GM08714 (cell line): ENCODE data around the gene TAS2R42.

Source experiments
- H3K4me3 ChIP-seq: fragments of 200-500 bp; sonication (Bioruptor generic); 2 replicates; pipeline ENCODE4 v1.5.1; 2014; ENCODE audit warnings: mild to moderate bottlenecking, low read length, inconsistent platforms
- ZNF274 ChIP-seq: IDR thresholded peaks from 2 replicates; pipeline ENCODE4 v1.6.1; 2012; ENCODE audit warnings: mild to moderate bottlenecking, low read depth, low read length

The TAS2R42 gene

DNA sequence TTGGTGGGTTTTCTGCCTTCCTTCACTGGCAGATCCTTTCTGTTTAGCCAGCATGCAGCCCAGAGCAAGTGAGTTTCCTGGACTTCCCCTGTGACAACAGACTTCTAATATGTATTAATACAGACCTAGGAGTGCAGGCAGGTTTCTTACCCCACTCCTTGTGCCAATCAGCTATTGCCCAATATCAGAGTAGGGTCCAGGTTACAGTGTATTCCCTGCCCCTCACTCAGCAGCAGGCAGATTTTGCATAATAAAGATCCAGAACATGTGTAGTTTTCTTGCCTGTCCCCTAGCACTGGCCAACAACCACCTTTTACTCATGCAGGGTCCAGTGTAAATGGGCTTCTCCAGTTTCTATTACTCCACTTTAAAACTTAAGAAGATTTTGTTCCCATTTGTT lies 20.4 kb downstream of the TAS2R42 start:
- no peak for TF ChIP-seq ZNF274
- H3K4me3 ChIP-seq, result no peak overlapping the region

- TF ChIP-seq ZNF274, result no peak
- H3K4me3 ChIP-seq, result no peak overlapping the region
Observed at GRCh38 chr12:11164384-11164783, 22.4 kb downstream of the TAS2R42 start.

DNA sequence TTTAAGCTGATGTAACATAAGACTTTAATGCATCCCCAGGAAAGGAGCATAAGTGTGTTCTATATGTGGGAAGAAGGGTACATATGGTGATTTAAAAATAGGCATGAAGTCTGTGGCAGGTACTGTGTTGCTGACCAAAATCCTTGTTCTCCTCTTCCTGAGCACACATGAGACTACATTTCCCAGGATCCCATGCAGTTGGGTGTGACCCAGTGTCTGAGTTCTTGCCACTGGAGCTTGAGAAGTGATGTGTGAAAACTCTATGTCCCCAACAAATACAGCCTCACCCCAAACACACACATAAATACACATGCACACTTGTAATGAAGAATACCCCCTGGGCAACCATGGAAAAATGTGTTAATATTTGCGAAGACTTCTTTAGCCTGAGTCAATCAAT lies 24.2 kb downstream of the TAS2R42 start:
- no peak overlapping the region for H3K4me3 ChIP-seq
- TF ChIP-seq ZNF274, result no peak

DNA sequence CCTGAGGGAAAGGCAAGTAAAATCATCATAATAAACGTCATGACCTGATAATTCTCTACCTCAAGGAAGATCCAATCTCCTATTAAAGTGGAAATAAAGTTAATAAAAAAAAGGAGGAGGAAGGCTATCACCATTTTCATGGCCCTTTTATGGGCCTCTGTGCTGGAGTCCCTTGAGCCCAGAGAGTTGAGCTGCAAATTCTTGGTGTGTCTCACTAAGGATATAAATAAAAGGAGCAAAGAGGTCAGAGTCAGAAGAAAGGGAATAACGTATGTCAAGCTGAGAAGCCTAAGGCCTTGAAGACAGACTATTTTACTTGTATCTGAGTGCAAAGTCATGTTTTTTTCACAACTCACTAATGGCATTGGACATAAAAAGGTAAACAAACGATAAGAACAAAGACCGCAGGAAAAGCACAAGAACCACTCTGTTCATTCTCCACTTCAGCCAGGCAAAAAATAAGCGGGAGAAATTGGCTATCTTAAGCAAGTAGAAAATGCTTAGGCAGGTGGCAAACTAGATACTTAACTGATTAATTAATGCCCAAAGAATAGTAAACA lies 27.8 kb downstream of the TAS2R42 start:
- no peak for TF ChIP-seq ZNF274
- H3K4me3 ChIP-seq, result no peak overlapping the region

DNA sequence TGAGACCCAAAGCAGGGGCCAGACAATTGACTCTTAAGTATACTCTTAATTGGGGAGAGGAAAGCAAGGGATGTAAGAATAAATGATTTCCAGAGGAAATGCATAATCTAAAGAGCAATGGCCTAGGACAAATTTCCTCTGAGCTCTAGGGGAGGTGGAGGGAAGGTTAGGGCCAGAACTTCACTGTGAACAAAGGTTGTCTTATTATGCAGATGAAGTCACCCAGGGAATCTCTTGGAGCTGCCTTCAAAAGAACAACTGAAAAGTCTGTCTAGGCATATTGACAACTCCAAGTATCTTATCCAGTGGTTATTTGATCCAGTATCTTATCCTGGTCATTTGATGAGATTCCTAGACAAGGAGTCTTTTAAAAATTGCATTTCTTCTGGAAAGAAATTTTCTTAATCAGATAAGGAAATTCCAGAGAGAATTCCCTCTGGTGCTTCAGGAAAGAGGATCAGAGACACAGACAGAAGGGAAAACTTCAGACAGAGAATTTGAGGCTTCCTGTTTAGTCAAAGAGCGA lies 32.3 kb downstream of the TAS2R42 start:
- no peak overlapping the region for H3K4me3 ChIP-seq
- TF ChIP-seq ZNF274, result no peak

DNA sequence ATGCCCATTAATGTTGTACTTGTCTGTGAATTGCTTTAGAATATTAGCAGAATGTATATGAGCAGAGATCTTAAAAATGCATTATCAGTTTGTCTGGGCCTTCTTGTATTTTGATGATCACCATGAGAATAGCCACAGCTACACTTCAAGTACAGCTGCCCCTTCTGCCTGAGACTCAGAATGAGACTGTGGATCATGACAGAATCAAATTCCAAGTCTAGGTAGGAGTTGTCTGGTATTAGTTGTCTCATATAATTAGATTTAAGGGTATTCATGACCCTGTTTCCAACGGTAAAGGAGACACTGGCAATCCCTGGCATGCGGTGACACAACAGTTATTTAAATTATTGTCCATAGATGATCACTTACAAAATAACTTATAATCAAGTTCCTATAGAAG lies 34.0 kb downstream of the TAS2R42 start:
- TF ChIP-seq ZNF274, result no peak

DNA sequence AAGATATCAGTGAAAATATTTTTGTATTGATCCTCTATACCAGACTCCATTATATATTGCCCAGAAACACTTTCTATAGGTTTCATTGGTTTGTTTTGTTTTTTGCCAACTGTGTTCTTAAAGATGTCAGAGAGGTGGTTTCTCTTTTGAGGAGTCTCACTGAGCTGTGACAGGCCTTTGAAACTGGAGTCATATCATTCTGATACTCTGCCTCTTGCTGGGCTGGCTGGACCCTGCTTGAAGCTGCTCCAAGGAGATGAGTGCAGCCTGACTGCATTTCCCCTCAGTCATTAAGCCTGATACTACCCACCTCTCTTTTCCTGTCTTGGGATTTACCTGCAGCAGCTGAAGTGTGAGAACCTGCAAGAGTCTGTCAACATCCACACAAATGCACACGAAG lies 35.9 kb downstream of the TAS2R42 start:
- H3K4me3 ChIP-seq, result no peak overlapping the region
- no peak for TF ChIP-seq ZNF274

More for the DNA sequence above, 34.0 kb downstream of the TAS2R42 start:
- H3K4me3 ChIP-seq, result no peak overlapping the region

DNA sequence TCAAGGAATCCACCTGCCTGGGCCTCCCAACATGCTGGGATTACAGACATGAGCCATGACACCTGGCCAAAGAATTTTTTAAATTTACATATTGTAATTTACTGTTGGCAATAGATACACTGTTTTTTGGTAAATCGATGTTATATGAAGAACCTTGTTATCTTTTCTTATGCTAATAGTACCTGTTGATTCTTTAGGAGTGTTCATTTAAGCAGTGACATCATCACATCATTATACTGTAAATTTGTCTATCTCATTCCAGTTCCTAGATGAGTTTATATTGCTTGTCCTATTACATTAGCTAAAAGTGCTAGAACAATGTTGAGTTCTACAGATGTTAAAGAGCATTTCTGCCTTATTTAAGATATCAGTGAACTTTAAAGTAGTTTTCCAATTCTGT lies 39.3 kb downstream of the TAS2R42 start:
- no peak for TF ChIP-seq ZNF274

DNA sequence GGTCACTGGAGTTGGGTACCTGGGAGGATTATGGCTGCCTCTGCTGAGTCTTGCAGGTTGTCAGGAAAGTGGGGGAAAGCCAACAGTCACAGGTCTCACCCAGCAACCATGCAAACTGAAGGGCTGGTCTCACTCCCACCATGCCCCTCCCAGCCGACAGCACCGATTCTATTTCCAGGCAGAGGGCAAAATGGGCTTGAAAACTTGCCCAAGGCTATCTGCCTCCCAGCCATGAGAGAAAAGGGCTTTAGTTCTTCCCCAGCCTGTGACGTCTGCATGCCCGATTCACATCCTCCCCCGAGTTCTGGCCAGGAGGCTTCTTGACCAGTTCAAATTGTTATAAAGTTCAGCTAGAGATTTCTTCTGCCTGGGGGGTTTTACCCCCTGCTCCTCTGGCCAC lies 42.4 kb downstream of the TAS2R42 start:
- no peak for TF ChIP-seq ZNF274

More for the DNA sequence above, 39.3 kb downstream of the TAS2R42 start:
- no peak overlapping the region for H3K4me3 ChIP-seq

DNA sequence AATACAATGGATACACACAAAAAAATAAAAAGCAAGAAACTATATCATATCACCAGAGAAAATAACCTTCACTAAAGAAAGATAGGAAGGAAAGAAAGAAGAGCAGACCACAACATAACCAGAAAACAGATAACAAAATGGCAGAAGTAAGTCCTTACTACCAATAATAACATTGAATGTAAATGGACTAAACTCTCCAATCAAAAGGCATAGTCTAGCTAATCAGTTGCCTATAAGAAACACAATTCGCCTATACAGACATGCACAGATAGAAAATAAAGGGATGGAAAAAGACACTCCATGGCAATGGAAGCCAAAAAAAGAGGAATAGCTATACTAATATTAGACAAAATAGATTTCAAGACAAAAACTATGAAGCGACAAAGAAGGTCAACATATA lies 43.4 kb downstream of the TAS2R42 start:
- TF ChIP-seq ZNF274, result no peak
- H3K4me3 ChIP-seq, result no peak overlapping the region

More for the DNA sequence above, 42.4 kb downstream of the TAS2R42 start:
- no peak overlapping the region for H3K4me3 ChIP-seq

DNA sequence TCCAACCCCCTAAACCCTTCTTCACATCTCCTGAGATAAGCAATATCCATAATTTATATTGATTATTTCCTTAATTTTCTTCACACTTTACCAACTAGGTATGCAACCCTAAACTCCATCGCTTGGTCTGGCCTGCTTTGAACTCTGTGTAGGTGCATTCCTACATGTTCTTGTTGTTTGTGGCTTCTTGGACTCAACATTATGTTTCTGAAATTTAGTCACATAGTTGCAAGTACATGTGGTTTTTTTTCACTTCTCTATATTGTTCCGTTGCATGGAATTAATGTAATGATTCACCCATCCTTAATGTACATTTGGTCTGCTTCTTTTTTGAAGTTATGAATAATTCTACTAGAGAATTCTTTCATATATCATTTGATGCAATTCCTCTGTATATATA lies 50.7 kb downstream of the TAS2R42 start:
- TF ChIP-seq ZNF274, result no peak
- no peak overlapping the region for H3K4me3 ChIP-seq
